NCI-H748 treated with DMSO at 0.1 percent for 48 hours (cell line): Measurements from ENCODE around the gene PPFIBP1.

Source experiments
- DNase-seq: peaks from one replicate; lab custom pipeline; 2025; lab: John Stamatoyannopoulos, UW

The PPFIBP1 gene

DNA sequence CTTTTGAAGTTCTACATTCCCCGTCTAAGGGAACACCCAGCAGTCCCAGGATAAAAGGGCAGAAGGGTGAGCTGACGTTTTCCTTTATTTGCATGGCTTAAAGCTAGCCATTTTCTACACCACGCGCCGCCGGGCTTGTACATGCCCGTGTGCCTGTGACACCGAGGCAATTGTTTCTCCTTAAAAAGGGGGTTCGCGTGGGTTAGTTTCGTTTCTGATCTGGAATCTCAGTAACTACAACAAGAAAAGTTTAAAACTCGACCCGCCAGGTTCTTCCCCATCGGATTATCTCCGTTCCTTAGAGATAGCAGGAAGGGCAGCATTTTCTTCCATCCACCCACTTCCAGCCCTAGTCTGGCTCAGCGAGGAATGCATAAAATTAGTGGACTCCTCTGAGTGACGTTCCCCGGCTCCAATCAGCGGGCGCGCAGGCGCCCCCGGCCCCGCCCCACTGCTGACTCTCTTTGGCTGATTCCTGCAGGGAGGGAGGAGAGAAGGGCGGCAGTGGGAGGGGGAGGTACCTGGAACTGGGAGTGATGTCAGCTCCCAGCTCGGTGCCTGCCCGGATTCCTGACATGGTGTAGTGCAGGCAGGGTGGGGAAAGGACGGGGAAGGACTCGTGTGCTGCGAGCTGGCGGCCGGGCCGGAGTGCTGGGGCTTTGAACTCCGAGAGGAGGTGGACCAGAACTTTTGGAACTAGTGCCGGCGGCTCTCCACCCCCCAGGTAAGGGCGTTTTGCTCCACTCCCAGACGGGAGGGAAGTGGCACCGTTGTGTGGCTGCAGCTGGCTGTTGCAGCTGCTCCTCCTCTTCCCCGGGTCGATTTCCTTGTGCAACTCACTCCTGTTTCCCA is at the start of gene PPFIBP1:
PPFIBP1 (plus strand) TSS at position 565 of the 852 bp plus-strand sequence. CDS start 109,191 bp downstream, outside the sequence.
- DNase-seq, result peak; percentile 69

DNA sequence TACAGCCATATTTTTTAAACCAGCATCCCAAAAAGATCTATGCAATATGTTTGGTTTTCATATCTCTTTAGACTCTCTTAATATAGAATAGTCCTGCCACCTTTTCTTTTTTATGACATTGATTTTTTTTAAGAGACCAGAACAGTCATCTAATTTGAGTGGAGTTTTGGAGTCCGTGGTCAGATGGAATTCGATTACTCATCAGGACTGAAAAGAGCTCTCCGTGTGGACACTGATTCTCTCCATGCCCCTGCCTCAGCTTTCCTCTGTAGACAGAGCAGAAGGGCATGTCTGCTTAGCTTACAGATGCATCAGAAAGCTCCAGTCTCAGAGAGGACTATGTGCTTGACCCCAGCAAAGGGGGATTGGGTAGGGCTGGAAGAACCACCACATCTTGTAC is 49.7 kb upstream of the PPFIBP1 start:
- no peak for DNase-seq

DNA sequence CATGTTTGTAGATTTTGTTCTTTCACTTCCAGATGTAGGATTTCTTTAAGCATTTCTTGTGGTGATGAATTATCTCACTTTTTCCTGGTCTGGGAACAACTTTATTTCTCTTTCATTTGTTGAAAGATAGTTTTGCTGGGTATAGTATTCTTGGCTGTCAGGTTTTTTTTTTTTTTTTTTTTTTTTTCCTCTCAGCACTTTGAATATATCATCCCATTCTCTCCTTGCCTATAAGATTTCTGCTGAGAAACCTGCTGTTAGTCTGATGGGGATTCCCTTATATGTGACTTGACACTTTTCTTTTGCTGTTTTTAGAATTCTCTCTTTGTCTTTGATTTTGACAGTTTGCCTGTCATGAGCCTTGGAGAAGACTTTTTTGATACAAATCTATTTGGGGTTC is 47.0 kb upstream of the PPFIBP1 start:
- DNase-seq, result no peak

DNA sequence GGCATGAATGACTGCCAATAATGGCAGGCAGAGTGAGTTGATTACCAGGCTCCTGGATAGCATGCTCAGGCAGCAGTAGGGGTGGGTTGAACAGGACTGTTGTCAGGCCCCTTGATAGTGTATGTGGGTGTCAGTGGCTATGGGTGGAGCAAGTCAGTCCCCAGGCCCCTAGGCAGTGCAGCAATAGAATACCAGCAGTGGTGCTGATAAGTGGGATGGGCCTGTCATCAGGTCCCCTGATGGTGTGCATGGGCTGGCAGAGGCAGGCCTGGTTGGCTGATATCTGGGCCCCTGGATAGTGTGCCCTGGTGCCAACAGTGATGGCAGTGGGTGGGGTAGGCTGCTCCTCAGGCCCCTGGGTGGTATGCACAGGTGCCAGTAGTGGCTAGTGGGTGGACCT is 45.1 kb upstream of the PPFIBP1 start:
- DNase-seq, result no peak

DNA sequence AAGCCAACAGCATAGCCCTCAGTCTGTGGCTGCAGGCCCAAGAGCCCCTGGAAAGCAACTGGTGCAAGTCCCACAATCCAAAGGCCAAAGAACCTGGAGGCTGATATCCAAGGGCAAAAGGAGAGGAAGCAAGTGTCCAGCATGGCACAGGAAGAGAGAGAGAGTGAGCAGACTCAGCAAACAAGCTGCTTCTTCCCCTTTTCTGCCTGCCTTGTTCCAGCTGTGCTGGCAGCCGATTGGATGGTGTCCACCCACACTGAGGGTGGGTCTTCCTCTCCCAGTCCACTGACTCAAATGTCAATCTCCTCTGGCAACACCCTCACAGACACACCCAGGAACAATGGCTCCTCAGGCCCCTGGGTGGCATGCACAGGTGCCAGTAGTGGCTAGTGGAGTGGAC is 44.0 kb upstream of the PPFIBP1 start:
- no peak for DNase-seq

DNA sequence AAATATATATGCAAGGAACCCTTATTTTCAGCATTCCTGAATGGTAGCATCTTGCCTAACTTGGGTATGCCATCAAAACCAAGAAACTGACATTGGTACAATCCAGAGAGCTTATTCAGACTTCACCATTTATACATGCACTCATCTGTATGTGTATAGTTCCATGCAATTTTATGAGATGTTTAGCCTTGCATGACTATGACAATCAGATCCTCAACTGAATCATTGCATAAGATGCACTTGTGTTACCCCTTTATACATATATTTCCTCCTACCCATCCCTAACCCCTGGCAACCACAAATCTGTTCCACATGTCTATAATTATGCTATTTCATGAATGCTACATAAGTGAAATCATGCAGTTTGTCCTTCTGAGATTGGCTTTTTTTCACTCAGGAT is 37.0 kb upstream of the PPFIBP1 start:
- DNase-seq, result no peak

DNA sequence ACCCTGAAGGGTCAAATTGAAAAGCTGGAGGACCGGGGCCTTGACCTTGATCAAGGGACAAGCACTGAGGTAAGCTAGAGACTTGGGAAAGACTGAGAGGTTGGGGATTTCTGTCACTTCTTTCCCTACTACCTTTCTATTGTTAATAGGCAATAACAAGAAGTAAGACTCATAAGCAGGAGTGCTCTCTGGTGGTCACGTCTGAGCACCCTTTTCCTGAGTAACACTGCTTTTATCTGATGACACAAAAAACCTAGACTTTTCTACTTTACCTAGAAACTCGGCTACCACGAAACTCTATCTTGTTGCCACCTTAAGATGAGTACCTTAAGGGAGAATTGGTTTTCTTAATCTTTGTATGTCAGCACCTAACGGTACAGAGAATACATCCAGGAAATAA is 35.5 kb upstream of the PPFIBP1 start:
- no peak for DNase-seq

DNA sequence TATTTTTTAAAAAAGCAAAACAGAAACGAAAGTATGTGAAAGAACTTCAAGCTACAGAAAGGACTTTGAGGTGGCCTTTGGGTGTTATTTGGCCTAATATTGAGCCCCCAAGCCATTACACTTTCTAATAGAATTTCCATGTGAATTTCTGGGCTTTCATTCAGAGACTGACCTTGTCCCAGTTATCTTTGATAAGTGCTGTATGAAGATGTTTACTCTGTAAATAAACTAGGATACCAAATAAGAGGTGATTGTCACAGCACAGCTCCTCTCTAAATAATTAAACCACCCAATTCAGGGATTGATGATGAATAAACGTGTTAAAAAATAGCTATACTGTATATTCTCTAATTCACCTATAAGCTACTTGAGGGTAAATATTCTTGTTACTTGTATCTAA is 32.8 kb upstream of the PPFIBP1 start:
- no peak for DNase-seq

DNA sequence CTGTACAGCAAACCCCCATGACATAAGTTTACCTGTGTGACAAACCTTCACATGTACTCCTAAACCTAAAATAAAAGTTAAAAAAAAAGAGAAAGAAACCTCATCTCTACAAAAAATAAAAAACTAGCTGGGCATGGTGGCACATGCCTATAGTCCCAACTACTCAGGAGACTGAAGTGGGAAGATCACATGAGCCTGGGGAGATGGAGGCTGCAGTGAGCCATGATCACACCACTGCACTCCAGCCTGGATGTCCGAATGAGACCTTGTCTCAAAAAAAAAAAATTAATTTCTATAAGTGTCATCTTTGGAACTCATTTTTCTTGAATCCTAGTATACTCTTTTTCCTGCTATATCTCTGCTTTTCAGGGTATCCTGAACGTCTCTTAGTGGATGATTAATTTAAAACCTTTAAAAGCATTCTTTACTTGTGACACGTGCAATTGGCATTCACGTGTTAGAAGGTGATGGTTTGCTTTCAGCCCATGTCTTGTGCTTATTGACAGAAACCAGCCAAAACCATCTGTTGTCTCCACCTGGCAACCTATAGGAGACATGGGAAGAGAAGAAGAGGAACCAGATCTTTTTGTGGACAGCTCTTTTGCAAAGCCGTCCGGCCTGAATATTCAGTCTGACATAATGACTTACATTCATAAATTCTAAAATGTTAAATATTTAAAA is 30.6 kb upstream of the PPFIBP1 start:
- no peak for DNase-seq

DNA sequence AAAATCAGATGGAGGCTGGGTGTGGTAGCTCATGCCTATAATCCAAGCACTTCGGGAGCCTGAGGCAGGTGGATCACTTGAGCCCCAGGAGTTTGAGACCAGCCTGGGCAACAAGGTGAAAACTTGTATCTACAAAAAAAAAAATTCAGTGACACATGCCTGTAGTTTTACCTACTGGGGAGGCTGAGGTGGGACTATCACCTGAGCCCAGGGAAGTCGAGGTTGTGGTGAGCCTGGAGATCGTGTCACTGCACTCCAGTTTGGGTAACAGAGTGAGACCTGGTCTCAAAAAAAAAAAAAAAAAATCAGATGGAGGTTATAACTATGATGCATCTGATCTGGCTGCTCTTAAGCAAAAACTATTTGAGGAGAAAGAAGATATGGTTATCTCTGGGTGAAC is 26.6 kb upstream of the PPFIBP1 start:
- no peak for DNase-seq

DNA sequence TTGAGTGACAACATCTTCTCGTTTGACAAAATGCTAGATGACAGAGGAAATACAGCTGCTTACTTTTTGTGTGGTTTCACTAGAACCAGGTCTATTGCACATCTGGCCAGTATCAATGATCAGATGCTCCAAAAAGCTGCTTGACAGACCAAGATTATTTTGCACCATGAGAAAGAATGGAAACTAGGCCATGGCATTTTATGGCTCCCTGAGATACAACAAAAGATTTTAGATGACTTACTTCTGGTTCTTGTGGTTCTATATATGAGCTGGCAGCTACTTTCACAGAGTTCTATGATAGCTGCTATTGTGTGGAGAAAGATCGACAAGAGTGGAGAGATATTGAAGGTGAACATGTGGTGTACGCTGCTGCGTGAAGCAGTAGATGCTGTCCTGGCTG is 25.9 kb upstream of the PPFIBP1 start:
- DNase-seq, result no peak

DNA sequence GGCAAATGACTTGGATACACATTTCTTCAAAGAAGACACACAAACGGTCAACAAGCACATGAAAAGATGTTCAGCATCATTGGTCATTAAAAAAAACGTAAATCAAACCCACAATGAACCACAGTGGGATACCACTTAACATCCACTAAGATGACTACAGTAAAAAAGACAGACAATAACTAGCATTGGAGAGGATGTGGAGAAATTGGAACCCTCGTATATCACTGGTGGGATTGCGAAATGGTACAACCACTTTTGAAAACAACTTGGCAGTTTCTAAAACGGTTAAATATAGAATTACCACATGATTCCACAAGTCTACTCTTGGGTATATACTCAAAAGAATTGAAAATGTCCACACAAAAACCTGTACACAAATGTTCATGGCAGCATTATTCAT is 25.2 kb upstream of the PPFIBP1 start:
- peak; percentile 42 for DNase-seq

DNA sequence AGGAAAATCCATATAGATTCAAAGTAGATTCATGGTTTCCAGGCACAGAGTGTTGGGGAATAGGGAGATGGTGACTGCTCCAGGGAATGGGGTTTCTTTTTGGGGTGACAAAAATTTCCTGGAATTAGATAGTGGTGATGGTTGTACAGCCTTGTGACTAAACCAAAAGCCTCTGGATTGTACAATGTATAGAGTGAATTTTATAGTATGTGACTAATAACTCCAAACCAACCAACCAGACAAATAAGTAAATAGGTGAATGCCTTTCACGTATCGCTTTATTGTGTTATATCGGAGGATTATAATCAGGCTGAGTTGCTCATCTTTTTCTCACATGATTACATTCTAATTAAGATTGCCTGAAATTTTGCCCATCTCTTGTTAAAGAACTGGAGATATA is 24.6 kb upstream of the PPFIBP1 start:
- no peak for DNase-seq

DNA sequence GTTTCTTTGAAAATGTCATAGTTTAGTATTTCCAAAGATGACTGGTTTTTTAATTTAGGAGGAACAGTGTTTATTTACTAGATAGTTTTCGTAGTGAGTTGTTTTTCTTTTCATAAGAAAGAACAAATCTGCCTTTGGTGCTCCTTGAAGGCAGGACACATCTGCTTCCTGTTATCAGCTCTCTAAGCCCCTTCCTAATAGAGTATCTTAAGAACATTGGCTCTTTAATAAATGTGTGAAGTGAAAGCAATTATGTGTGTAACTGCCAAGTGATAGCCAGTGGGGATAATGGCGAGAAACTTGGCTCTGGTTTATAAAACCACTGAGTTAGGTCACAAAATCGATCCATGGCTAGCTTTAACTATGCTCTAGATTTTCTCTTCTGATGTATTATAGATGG is 23.5 kb upstream of the PPFIBP1 start:
- DNase-seq, result no peak

DNA sequence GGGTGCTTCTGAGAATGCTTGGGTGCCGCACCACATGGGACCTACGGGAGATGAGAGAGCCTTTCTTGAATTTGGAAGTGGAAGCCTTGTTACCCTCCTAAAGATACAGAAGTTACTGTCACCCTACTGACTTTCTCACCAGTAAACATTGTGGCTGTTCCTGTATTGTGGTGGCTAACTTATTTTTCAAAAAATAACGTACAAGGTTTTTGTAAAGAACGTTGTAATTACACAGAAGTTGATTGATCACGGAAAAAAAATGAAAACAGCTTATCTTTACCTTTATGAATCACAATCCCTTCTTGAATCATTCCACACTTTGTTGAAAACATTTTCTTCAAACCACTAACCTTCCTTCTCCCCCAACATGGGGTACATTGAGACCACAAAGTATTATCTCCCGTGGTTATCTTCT is 22.0 kb upstream of the PPFIBP1 start:
- no peak for DNase-seq

DNA sequence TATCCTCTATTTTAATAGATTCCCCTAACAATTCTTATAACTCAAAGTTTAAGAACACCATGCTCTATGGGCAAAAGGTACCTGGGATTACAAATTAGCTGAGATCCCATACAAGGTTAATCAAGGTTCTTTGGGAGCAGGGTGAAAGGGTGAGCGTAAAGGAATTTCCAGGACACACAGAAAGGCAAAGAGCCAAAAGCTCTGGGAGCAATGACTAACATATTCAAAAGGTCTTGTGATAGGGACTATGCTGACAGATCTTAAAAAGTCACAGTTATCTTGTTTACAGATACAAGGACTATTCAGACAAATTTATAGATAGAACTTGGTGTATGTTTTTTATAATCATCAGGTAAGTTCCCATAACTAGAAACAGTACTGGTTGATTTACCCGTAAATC is 19.5 kb upstream of the PPFIBP1 start:
- no peak for DNase-seq

DNA sequence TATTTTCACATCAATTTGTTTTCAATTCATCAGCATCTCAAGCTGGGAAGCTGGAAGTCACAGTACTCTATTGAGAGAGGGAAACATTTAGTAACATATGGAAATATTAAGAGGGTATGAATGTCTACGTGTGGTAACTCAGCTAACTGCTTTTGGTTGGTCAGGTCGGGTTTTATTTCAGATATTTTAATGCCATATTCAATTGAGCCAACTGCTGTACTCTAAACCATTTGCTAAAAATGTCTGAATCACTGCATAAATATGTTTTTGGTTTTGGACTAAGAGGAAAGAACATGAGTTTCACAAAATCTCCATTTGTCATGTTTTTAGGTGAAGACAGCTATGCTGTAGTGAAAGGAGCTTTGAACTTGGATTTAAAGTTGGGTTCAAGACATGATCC is 18.9 kb upstream of the PPFIBP1 start:
- DNase-seq, result no peak

DNA sequence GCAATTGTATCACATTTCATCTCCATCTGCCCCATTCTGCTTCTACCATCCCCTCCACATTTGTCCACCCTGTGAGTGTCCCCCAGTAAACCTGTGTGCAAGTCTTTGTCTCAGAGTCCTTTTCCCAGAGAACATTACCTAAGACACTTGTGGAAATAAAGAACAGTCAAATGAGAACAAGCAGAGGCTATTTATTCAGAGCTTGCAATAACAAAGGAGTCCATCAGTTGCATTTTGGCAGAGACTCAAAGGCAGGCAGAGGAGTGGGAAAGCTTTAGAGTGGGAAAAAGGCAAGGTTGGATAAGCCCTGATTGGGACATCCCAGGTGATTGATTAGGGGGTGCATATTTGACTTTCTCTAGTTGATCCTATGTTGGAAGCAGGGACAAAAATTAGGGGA is 18.2 kb upstream of the PPFIBP1 start:
- DNase-seq, result no peak

DNA sequence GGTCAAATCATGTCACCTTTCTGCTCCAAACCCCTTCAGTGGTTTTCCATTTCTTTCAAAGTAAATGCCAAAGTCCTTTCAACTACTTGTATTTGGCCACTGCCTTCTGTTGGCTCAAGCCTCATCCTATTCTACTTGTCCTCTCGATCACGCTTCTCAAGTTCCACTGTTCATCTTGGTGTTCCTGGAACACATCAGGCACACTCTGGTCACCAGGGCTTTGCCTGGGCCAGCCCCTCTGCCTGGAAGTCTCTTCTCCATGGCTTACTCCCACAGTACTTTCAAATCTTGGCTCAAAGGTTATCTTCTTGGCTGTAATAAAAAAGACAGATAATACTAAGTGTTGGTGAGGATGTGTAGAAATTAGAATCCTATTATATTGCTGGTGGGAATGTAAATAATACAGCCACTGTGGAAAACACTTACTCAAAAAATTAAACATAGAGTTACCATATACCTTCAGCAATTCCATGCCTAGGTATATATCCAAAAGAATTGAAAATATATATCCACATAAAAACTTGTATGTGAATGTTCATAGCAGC is 17.3 kb upstream of the PPFIBP1 start:
- DNase-seq, result no peak

DNA sequence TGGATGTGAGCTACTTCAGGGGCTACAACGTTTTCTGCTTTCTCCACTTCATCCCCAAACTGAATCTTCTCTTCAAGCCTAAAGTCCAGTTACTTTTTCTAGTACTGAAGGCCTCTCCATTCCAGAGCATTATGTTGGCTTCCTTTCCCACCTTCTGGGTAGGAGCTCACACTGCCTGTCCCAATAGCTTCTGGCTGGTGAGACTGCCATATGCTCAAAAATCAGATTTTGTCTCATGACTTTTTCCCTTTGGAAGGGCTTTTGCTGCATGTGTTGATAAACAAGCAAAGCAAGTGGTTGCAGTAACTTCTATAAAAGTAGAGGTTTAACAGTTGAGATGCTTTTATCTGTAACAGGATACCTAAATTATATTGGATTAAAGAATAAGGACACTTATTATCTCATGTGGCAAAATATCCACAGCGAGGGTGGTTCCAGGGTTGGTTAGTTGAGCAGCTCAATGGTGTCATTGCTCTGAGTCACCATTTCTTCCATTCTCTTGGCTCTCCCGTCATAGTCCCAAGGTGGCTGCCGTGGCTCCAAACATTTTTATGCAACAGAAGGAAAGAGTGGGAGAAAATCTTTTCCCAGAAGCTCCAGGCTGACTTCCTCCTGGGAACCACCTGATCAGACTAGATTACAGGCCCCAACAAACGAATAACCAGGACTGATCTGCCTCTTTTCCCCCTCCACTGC is 15.1 kb upstream of the PPFIBP1 start:
- no peak for DNase-seq

DNA sequence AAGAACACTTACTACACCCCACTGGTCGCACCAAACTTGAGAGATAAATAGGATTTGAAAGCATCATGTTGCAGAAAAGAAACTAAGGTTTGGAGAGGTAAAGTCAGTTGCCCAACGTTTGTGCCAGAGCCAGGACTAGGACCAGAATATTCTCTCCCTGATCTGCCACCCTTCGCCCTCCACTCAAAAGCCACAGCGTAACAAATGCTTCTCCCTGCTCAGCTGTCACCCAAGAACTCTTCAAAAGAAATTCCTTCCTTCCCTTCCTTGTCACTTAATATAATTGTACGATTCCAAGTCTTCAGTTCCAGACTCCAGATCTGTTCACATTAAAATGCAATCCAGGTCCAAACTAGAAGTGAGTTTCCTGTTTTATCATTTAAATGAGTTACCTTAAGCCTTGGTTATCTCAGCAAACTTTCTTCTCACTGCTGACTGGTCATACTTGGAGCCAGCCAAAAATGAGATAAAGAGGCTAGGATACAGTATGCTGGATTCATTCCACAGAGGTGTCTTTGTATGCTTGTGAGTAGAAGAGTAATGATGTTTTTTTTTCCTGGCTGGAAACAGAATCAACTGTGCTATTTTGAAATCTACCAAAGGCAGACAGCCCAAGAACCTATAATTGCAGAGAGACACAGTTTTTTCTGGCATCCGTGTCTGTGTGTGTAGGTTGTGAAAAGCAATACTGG is 12.8 kb upstream of the PPFIBP1 start:
- no peak for DNase-seq

DNA sequence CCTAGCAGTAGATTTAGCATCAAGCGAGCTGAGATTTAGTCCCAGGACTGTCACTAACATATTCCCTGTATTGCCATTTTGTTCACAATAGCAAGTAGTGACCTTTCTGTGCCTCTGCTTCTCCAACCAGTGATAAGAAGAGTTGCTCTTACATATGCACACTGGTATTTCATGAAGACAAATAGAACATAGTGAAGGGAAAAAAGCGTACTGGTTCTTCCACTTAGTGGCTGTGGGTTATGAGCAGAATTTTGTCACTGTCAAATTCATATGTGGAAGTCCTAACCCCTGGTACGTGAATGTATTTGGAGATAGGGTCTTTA is 12.3 kb upstream of the PPFIBP1 start:
- no peak for DNase-seq
